ENCODE measurements around the gene APOA4.

Gene APOA4

DNA sequence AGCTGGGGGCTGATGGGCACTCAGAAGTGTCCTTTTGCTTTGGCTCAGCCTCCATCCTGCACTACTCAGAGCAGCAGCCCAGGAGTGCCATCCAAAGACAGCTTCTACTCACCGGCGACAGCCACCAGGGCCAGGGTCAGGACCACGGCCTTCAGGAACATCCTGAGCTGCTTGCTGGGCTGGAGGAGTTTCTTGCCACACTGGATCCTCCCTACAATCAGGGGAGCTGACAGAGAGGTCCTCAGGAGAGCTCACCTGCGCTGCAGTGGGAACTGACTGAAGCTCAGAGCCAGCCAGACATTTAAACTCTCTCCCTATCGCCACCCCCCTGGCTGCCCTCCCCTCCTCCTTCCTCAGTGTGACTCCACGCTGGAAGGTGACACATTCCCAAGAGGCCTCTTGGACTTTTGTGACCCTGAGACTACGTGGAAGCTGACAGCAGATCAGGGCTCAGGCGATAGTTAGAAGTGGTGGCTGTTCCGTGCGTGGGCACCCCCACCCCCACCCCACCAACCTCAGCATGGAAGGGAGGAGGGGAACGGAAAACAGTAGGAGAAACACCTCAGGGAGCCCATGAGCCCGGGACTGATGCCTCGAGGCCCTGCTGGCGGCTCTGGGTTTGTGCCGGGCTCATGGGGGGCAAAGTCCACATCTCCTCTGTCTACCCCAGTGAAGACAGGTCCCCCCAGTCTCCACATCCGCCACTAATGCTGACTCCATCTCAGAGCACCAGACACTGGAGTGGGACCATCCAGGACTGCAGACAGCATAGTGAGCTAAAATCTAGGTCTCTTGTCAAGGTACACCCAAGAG is at the start of gene APOA4:
Gene APOA4 (minus strand): TSS at position 274 of the 813 bp plus-strand sequence. CDS start 113 bp downstream, at position 161.
- H3K4me1 ChIP-seq (ENCODE audit: insufficient read depth, low read length): no peaks in the 10 kb centered on the region

GRCh38 chr11:116871248-116871647 is 48.1 kb upstream of the APOA4 start:
- H3K36me3 ChIP-seq (ENCODE audit: insufficient read depth, low read depth, low read length): peaks cover 96% of the 10 kb centered on the region
- no peaks in the 10 kb centered on the region for H3K27me3 ChIP-seq (ENCODE audit: insufficient read depth, low read length)
- H3K4me1 ChIP-seq (ENCODE audit: insufficient read depth, low read length): no peaks in the 10 kb centered on the region
- no peak overlapping the region for H3K27ac ChIP-seq (ENCODE audit: low read length)
- no peak overlapping the region for H3K4me3 ChIP-seq (ENCODE audit: low read length)
- H3K9me3 ChIP-seq (ENCODE audit: insufficient read depth, low read depth, low read length): no peaks in the 10 kb centered on the region
- H3K9ac ChIP-seq (ENCODE audit: low read depth, low read length): no peak overlapping the region

More for the DNA sequence above, at the start of gene APOA4:
- Histone ChIP-seq H3K4me3 (ENCODE audit: low read length) (no peak within 1 kb of the TSS), H3K27ac (ENCODE audit: low read length) (no peak within 1 kb of the TSS), H3K36me3 (ENCODE audit: insufficient read depth, low read depth, low read length) (no peaks in the 10 kb centered on the region), H3K9ac (ENCODE audit: low read depth, low read length) (no peak within 1 kb of the TSS), H3K9me3 (ENCODE audit: insufficient read depth, low read depth, low read length) (no peaks in the 10 kb centered on the region), H3K27me3 (ENCODE audit: insufficient read depth, low read length) (no peaks in the 10 kb centered on the region)

DNA sequence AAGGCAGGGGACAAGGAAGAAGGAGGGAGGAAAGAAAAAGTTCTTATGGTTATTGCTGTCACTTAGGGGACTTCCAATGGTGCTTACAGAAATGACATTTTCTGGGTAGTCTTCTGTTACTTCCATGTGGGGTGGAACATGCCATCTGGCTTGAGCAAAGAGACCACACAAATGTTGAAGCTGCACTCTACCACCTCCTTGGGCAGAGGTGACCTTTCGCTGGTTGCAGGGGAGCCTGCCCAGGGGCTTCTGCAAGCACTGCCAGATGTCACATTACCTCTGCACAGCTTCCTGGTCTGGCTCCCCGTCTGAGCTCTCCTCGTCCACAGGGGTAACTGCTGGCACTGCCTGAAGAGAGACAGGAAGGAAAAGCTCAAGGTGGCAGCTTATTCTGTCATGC is 47.0 kb upstream of the APOA4 start:
- no peaks in the 10 kb centered on the region for H3K4me1 ChIP-seq (ENCODE audit: insufficient read depth, low read length)
- H3K27me3 ChIP-seq (ENCODE audit: insufficient read depth, low read length): no peaks in the 10 kb centered on the region
- no peak overlapping the region for H3K9ac ChIP-seq (ENCODE audit: low read depth, low read length)
- no peak overlapping the region for H3K27ac ChIP-seq (ENCODE audit: low read length)
- peaks cover 94% of the 10 kb centered on the region for H3K36me3 ChIP-seq (ENCODE audit: insufficient read depth, low read depth, low read length)
- H3K4me3 ChIP-seq (ENCODE audit: low read length): no peak overlapping the region
- H3K9me3 ChIP-seq (ENCODE audit: insufficient read depth, low read depth, low read length): no peaks in the 10 kb centered on the region

- Histone ChIP-seq H3K27me3 (ENCODE audit: insufficient read depth, low read length) (no peaks in the 10 kb centered on the region), H3K4me1 (ENCODE audit: insufficient read depth, low read length) (no peaks in the 10 kb centered on the region), H3K4me3 (ENCODE audit: low read length) (no peak overlapping the region), H3K9ac (ENCODE audit: low read depth, low read length) (no peak overlapping the region), H3K27ac (ENCODE audit: low read length) (no peak overlapping the region), H3K36me3 (ENCODE audit: insufficient read depth, low read depth, low read length) (peaks cover 94% of the 10 kb centered on the region), H3K9me3 (ENCODE audit: insufficient read depth, low read depth, low read length) (no peaks in the 10 kb centered on the region)
These were observed 46.5 kb upstream of the APOA4 start for GRCh38 chr11:116869610-116870009.

DNA sequence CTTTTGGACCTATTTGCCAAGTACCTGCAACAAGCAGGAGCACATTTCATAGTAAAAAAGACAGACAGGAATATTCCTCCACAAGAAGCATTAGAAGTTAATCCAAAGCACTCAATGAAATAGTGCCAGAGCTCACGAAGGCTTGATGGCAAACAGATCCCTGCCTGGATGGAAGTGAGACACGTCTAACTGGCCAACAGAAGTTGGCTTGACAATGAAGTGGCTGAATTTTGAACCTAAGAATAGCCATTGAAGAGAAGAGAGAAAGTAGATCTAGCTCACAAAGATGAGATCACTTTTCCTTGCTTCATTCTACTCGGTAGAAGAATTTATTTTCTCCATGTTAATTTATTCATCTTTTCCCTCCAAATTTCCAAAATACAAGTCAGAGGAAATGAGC is 45.0 kb upstream of the APOA4 start:
- no peaks in the 10 kb centered on the region for H3K27me3 ChIP-seq (ENCODE audit: insufficient read depth, low read length)
- no peaks in the 10 kb centered on the region for H3K4me1 ChIP-seq (ENCODE audit: insufficient read depth, low read length)
- H3K36me3 ChIP-seq (ENCODE audit: insufficient read depth, low read depth, low read length): peaks cover 92% of the 10 kb centered on the region
- H3K4me3 ChIP-seq (ENCODE audit: low read length): no peak overlapping the region
- H3K9ac ChIP-seq (ENCODE audit: low read depth, low read length): no peak overlapping the region
- H3K9me3 ChIP-seq (ENCODE audit: insufficient read depth, low read depth, low read length): no peaks in the 10 kb centered on the region
- H3K27ac ChIP-seq (ENCODE audit: low read length): no peak overlapping the region

GRCh38 chr11:116867619-116868018 is 44.5 kb upstream of the APOA4 start:
- no peaks in the 10 kb centered on the region for H3K27me3 ChIP-seq (ENCODE audit: insufficient read depth, low read length)
- no peaks in the 10 kb centered on the region for H3K9me3 ChIP-seq (ENCODE audit: insufficient read depth, low read depth, low read length)
- no peak overlapping the region for H3K4me3 ChIP-seq (ENCODE audit: low read length)
- H3K36me3 ChIP-seq (ENCODE audit: insufficient read depth, low read depth, low read length): peaks cover 88% of the 10 kb centered on the region
- H3K9ac ChIP-seq (ENCODE audit: low read depth, low read length): no peak overlapping the region
- no peaks in the 10 kb centered on the region for H3K4me1 ChIP-seq (ENCODE audit: insufficient read depth, low read length)
- no peak overlapping the region for H3K27ac ChIP-seq (ENCODE audit: low read length)

GRCh38 chr11:116866804-116867455 is 43.8 kb upstream of the APOA4 start:
- Histone ChIP-seq H3K27ac (ENCODE audit: low read length) (no peak overlapping the region), H3K4me3 (ENCODE audit: low read length) (no peak overlapping the region), H3K9me3 (ENCODE audit: insufficient read depth, low read depth, low read length) (no peaks in the 10 kb centered on the region), H3K36me3 (ENCODE audit: insufficient read depth, low read depth, low read length) (peaks cover 88% of the 10 kb centered on the region), H3K9ac (ENCODE audit: low read depth, low read length) (no peak overlapping the region), H3K4me1 (ENCODE audit: insufficient read depth, low read length) (no peaks in the 10 kb centered on the region), H3K27me3 (ENCODE audit: insufficient read depth, low read length) (no peaks in the 10 kb centered on the region)

GRCh38 chr11:116865696-116866095 is 42.6 kb upstream of the APOA4 start:
- no peak overlapping the region for H3K4me3 ChIP-seq (ENCODE audit: low read length)
- H3K27ac ChIP-seq (ENCODE audit: low read length): no peak overlapping the region
- no peak overlapping the region for H3K9ac ChIP-seq (ENCODE audit: low read depth, low read length)
- H3K36me3 ChIP-seq (ENCODE audit: insufficient read depth, low read depth, low read length): peaks cover 88% of the 10 kb centered on the region
- no peaks in the 10 kb centered on the region for H3K4me1 ChIP-seq (ENCODE audit: insufficient read depth, low read length)
- no peaks in the 10 kb centered on the region for H3K27me3 ChIP-seq (ENCODE audit: insufficient read depth, low read length)
- H3K9me3 ChIP-seq (ENCODE audit: insufficient read depth, low read depth, low read length): no peaks in the 10 kb centered on the region

- Histone ChIP-seq H3K36me3 (ENCODE audit: insufficient read depth, low read depth, low read length) (peaks cover 86% of the 10 kb centered on the region), H3K4me3 (ENCODE audit: low read length) (no peak overlapping the region), H3K27me3 (ENCODE audit: insufficient read depth, low read length) (no peaks in the 10 kb centered on the region), H3K9me3 (ENCODE audit: insufficient read depth, low read depth, low read length) (no peaks in the 10 kb centered on the region), H3K9ac (ENCODE audit: low read depth, low read length) (no peak overlapping the region), H3K27ac (ENCODE audit: low read length) (no peak overlapping the region), H3K4me1 (ENCODE audit: insufficient read depth, low read length) (no peaks in the 10 kb centered on the region)
These were observed 41.4 kb upstream of the APOA4 start for GRCh38 chr11:116864531-116864930.

DNA sequence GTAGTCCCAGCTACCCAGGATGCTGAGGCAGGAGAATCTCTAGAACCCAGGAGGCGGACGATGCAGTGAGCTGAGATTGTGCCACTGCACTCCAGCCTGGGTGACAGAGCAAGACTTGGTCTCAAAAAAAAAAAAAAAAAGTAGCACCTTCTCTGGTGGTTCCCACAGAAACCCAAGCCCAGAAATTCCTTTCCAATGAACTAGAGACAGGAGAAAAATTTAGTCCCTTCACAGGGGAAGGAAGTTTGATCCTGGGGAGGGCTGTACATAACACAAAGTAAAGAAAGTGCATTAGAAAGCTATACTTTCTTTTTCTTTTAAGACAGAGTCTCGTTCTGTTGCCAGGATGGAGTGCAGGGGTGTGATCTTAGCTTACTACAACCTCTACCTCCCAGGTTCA is 39.8 kb upstream of the APOA4 start:
- H3K4me3 ChIP-seq (ENCODE audit: low read length): no peak overlapping the region
- H3K9me3 ChIP-seq (ENCODE audit: insufficient read depth, low read depth, low read length): no peaks in the 10 kb centered on the region
- H3K27me3 ChIP-seq (ENCODE audit: insufficient read depth, low read length): no peaks in the 10 kb centered on the region
- H3K9ac ChIP-seq (ENCODE audit: low read depth, low read length): no peak overlapping the region
- H3K36me3 ChIP-seq (ENCODE audit: insufficient read depth, low read depth, low read length): peaks cover 86% of the 10 kb centered on the region
- H3K27ac ChIP-seq (ENCODE audit: low read length): no peak overlapping the region
- H3K4me1 ChIP-seq (ENCODE audit: insufficient read depth, low read length): no peaks in the 10 kb centered on the region

DNA sequence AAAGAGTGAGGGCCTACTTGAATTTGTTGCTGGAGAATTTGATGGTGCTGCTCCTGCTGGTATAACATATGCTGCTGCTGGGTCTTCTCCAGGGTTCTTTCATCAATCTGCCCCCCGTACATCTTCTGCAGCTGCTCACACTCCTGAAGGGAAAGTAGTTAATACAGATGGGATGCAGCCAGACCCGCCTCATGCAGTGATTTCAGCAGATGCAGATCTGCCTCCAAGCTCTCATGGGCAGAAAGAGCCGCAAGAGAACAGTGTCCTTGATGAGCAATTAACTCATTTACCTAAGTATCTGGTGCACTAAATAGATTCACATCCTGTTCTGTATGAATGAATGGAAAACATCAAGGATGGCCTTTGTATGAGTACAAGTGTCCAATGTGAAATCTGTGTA is 39.1 kb upstream of the APOA4 start:
- Histone ChIP-seq H3K9ac (ENCODE audit: low read depth, low read length) (no peak overlapping the region), H3K27me3 (ENCODE audit: insufficient read depth, low read length) (no peaks in the 10 kb centered on the region), H3K4me3 (ENCODE audit: low read length) (no peak overlapping the region), H3K4me1 (ENCODE audit: insufficient read depth, low read length) (no peaks in the 10 kb centered on the region), H3K36me3 (ENCODE audit: insufficient read depth, low read depth, low read length) (peaks cover 86% of the 10 kb centered on the region), H3K9me3 (ENCODE audit: insufficient read depth, low read depth, low read length) (no peaks in the 10 kb centered on the region), H3K27ac (ENCODE audit: low read length) (no peak overlapping the region)

- Histone ChIP-seq H3K9me3 (ENCODE audit: insufficient read depth, low read depth, low read length) (no peaks in the 10 kb centered on the region), H3K27ac (ENCODE audit: low read length) (no peak overlapping the region), H3K27me3 (ENCODE audit: insufficient read depth, low read length) (no peaks in the 10 kb centered on the region), H3K4me3 (ENCODE audit: low read length) (no peak overlapping the region), H3K36me3 (ENCODE audit: insufficient read depth, low read depth, low read length) (peaks cover 86% of the 10 kb centered on the region), H3K9ac (ENCODE audit: low read depth, low read length) (no peak overlapping the region), H3K4me1 (ENCODE audit: insufficient read depth, low read length) (no peaks in the 10 kb centered on the region)
These were observed 38.4 kb upstream of the APOA4 start for GRCh38 chr11:116861539-116861938.
